ENCODE measurements around the gene ZNF598. TPM values are rescaled to one million over a fixed set of nuclear protein-coding genes. Genes with fewer than 3 reads are reported as not detected.

Gene ZNF598
- total RNA-seq, 1 experiment from 2014 or later = 44.4 TPM

DNA sequence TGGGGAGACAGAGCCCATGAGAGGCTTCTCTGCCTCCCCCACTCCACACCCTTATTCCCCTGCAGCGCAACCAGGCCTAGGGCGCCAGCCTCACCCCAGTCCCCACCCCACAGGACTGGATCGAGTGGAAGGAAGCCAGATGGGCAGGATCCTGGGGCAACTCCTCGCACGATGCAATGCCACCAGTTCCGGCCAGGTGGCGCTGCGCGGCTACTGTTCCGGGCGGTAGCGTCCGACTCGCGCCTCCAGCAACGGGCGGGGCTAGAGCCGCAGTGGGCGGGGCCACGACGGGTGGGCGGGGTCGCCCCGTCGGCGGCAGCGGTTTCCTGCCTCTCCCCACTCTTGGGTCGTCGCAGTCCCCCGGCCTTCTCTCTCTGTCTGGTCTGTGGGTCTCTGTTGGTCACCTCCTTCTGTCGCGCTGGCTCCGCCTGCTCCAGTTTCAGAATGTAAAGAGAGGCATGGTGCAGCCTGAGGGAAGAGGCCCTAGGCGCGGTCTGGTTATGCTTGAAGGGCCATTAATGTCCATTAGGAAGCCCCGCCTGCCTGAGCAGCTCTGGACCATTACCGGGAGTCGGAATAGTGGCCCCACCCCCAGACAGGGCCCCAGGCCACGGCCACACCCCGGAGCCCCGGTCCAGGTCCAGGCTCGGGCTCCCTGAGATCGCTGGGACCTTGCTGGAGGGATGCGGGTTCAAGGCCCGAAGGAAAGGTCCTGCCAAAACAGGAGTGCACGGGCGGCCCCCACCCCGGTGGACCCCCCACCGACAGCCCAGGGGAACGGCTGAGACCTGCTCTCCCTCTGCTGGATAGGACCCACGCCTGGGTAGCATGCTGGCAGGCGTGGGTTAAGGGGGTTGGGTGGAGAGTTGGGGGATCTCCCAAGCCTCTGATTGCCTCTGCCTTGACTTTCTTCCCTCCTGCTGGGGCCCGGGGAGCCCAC is 13.7 kb upstream of the ZNF598 start:
- Histone ChIP-seq H3F3A (ENCODE audit: low read length, unreplicated experiment) (no peaks in the 10 kb centered on the region), H3K27me3 (ENCODE audit: low read length) (no peaks in the 10 kb centered on the region; the same call in 1 of the 2 replicates), H3K4me3 (ENCODE audit: low read length) (peak overlapping the region; percentile 62), H3K36me3 (ENCODE audit: low read depth, low read length) (no peaks in the 10 kb centered on the region), H3K79me2 (ENCODE audit: low read length) (peaks cover 15% of the 10 kb centered on the region), H3K4me1 (ENCODE audit: insufficient read depth, low read length) (peaks cover 17% of the 10 kb centered on the region), H2AFZ (ENCODE audit: low read length) (peak overlapping the region; percentile 85), H3K9me2 (replicated peaks; ENCODE audit: low read length) (no peaks in the 10 kb centered on the region), H3K4me2 (ENCODE audit: low read length) (peak overlapping the region; percentile 92), H3K9me3 (ENCODE audit: low read length) (no peaks in the 10 kb centered on the region), H3K9ac (ENCODE audit: low read length) (peak overlapping the region; percentile 53), H3K27ac (ENCODE audit: low read length) (peak overlapping the region; percentile 39; the same call in 1 of the 2 replicates), H4K20me1 (ENCODE audit: low read length) (no peaks in the 10 kb centered on the region)
- ATAC-seq (peak; percentile 59), DNase-seq (peak; percentile 89)
- TF ChIP-seq, protein P1, sequence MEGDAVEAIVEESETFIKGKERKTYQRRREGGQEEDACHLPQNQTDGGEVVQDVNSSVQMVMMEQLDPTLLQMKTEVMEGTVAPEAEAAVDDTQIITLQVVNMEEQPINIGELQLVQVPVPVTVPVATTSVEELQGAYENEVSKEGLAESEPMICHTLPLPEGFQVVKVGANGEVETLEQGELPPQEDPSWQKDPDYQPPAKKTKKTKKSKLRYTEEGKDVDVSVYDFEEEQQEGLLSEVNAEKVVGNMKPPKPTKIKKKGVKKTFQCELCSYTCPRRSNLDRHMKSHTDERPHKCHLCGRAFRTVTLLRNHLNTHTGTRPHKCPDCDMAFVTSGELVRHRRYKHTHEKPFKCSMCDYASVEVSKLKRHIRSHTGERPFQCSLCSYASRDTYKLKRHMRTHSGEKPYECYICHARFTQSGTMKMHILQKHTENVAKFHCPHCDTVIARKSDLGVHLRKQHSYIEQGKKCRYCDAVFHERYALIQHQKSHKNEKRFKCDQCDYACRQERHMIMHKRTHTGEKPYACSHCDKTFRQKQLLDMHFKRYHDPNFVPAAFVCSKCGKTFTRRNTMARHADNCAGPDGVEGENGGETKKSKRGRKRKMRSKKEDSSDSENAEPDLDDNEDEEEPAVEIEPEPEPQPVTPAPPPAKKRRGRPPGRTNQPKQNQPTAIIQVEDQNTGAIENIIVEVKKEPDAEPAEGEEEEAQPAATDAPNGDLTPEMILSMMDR (conservative IDR thresholded peaks at IDR 0.05; ENCODE audit: low read depth, low read length) = peak; percentile 77
- TF ChIP-seq EZH2phosphoT487 (IDR thresholded peaks at IDR 0.05; ENCODE audit: borderline replicate concordance, low read length) = no peak
- ChIA-PET CTCF (interaction anchor here (0.6 to 1.2 kb wide), 7 partner anchors 10 to 541 kb away, joined by 6 to 20 read pairs (median 14); no protein-coding TSS in a partner anchor), POLR2A (ENCODE audit: unreplicated experiment) (interaction anchor here (0.6 to 0.7 kb wide), 3 partner anchors 13 to 27 kb away, joined by 4 to 15 read pairs (median 9); no protein-coding TSS in a partner anchor)
- no TSS peak for BruUV-seq (replicated peaks)
- intact Hi-C loops (cut with micrococcal nuclease) = loop anchor here (2.0 kb wide), 2 partner anchors 33 to 117 kb away; no protein-coding TSS in a partner anchor

GRCh38 chr16:2022723-2023091 is 13.1 kb upstream of the ZNF598 start:
- ATAC-seq (peak; percentile 49), DNase-seq (peak; percentile 43)
- Histone ChIP-seq H3K27ac (ENCODE audit: low read length) (peak overlapping the region; percentile 39; the same call in 1 of the 2 replicates), H3K9ac (ENCODE audit: low read length) (peak overlapping the region; percentile 53), H3K36me3 (ENCODE audit: low read depth, low read length) (no peaks in the 10 kb centered on the region), H3F3A (ENCODE audit: low read length, unreplicated experiment) (no peaks in the 10 kb centered on the region), H4K20me1 (ENCODE audit: low read length) (no peaks in the 10 kb centered on the region), H3K4me1 (ENCODE audit: insufficient read depth, low read length) (peaks cover 11% of the 10 kb centered on the region), H3K27me3 (ENCODE audit: low read length) (no peaks in the 10 kb centered on the region; the same call in 1 of the 2 replicates), H3K79me2 (ENCODE audit: low read length) (peaks cover 8% of the 10 kb centered on the region), H2AFZ (ENCODE audit: low read length) (peak overlapping the region; percentile 78), H3K4me2 (ENCODE audit: low read length) (peak overlapping the region; percentile 92), H3K9me3 (ENCODE audit: low read length) (no peaks in the 10 kb centered on the region), H3K4me3 (ENCODE audit: low read length) (peak overlapping the region; percentile 62), H3K9me2 (replicated peaks; ENCODE audit: low read length) (no peaks in the 10 kb centered on the region)
- ChIA-PET POLR2A (ENCODE audit: unreplicated experiment) (interaction anchor here (0.6 to 0.7 kb wide), 2 partner anchors 14 to 26 kb away, joined by 9 to 15 read pairs; no protein-coding TSS in a partner anchor), CTCF (interaction anchor here (0.6 to 1.2 kb wide), 10 partner anchors 11 to 540 kb away, joined by 3 to 20 read pairs (median 10); no protein-coding TSS in a partner anchor)
- no TSS peak for BruUV-seq (replicated peaks)
- TF ChIP-seq, protein P1 (conservative IDR thresholded peaks at IDR 0.05; ENCODE audit: low read depth, low read length) = no peak
- TF ChIP-seq EZH2phosphoT487 (IDR thresholded peaks at IDR 0.05; ENCODE audit: borderline replicate concordance, low read length) = no peak
- no peak for TF ChIP-seq EZH2 (IDR thresholded peaks at IDR 0.05; ENCODE audit: low read length, unreplicated experiment)
- intact Hi-C loops (cut with micrococcal nuclease) = loop anchor here (2.0 kb wide), 2 partner anchors 34 to 118 kb away; no protein-coding TSS in a partner anchor

Data from PC-3 (cell line).